BLaER1 (cell line): ENCODE results near the gene PDLIM1.
A peak's percentile ranks its signal among the peaks of the same experiment; 100 is the strongest.

ENCODE experiments used
- H3K27ac ChIP-seq: shearing (Covaris generic); formaldehyde crosslinking; 2 replicates; pipeline ENCODE4 v1.8.1; 2022
- H3K27me3 ChIP-seq: shearing (Covaris generic); formaldehyde crosslinking; 2 replicates; pipeline ENCODE4 v1.8.1; 2022
- H3K36me3 ChIP-seq: shearing (Covaris generic); formaldehyde crosslinking; 2 replicates; pipeline ENCODE4 v1.8.1; 2022
- H3K4me1 ChIP-seq: shearing (Covaris generic); formaldehyde crosslinking; 2 replicates; pipeline ENCODE4 v1.8.1; 2022
- H3K4me2 ChIP-seq: shearing (Covaris generic); formaldehyde crosslinking; 2 replicates; pipeline ENCODE4 v1.8.1; 2022
- H3K4me3 ChIP-seq: shearing (Covaris generic); formaldehyde crosslinking; 2 replicates; pipeline ENCODE4 v1.8.1; 2022
- H3K9ac ChIP-seq: shearing (Covaris generic); formaldehyde crosslinking; 2 replicates; pipeline ENCODE4 v1.8.1; 2022
- H3K9me3 ChIP-seq: shearing (Covaris generic); formaldehyde crosslinking; 2 replicates; pipeline ENCODE4 v1.8.1; 2022
- H4K20me1 ChIP-seq: shearing (Covaris generic); formaldehyde crosslinking; 2 replicates; pipeline ENCODE4 v1.8.1; 2022
- Cebpa-rat ChIP-seq: shearing (Covaris generic); IDR thresholded peaks from 2 replicates; pipeline ENCODE4 v1.8.1; 2022

Gene PDLIM1

GRCh38 chr10:95289921-95290421, 832 bp downstream of the PDLIM1 start:
- no peaks in the 10 kb centered on the region for H3K9me3 ChIP-seq
- peaks cover 47% of the 10 kb centered on the region for H4K20me1 ChIP-seq
- H3K36me3 ChIP-seq, result peaks cover 15% of the 10 kb centered on the region; the same call in 1 of the 2 replicates
- peaks cover 89% of the 10 kb centered on the region for H3K4me1 ChIP-seq
- H3K9ac ChIP-seq, result peak overlapping the region; percentile 96
- H3K27me3 ChIP-seq, result no peaks in the 10 kb centered on the region
- peak overlapping the region; percentile 94 for H3K4me3 ChIP-seq
- TF ChIP-seq Cebpa-rat, result no peak
- H3K27ac ChIP-seq, result peak overlapping the region; percentile 97
- H3K4me2 ChIP-seq, result peak overlapping the region; percentile 96

GRCh38 chr10:95289003-95289920, 1.5 kb downstream of the PDLIM1 start:
- peak overlapping the region; percentile 96 for H3K4me2 ChIP-seq
- H3K9me3 ChIP-seq, result no peaks in the 10 kb centered on the region
- peak overlapping the region; percentile 96 for H3K9ac ChIP-seq
- no peak for TF ChIP-seq Cebpa-rat
- peaks cover 54% of the 10 kb centered on the region for H4K20me1 ChIP-seq
- peak overlapping the region; percentile 97 for H3K27ac ChIP-seq
- H3K27me3 ChIP-seq, result no peaks in the 10 kb centered on the region
- H3K4me3 ChIP-seq, result peak overlapping the region; percentile 94
- peaks cover 89% of the 10 kb centered on the region for H3K4me1 ChIP-seq
- H3K36me3 ChIP-seq, result peaks cover 22% of the 10 kb centered on the region; the same call in 1 of the 2 replicates

- Histone ChIP-seq H3K36me3 (peaks cover 25% of the 10 kb centered on the region; the same call in 1 of the 2 replicates), H3K4me1 (peaks cover 80% of the 10 kb centered on the region), H3K9me3 (no peaks in the 10 kb centered on the region), H3K27ac (no peak overlapping the region), H3K9ac (0 out of 2 replicates have a peak overlapping the region, but pooled peaks have one; percentile 96), H4K20me1 (peaks cover 63% of the 10 kb centered on the region), H3K4me3 (peak overlapping the region; percentile 94), H3K27me3 (no peaks in the 10 kb centered on the region), H3K4me2 (peak overlapping the region; percentile 96)
- no peak for TF ChIP-seq Cebpa-rat
Measured at GRCh38 chr10:95288303-95288702, 2.5 kb downstream of the PDLIM1 start.

DNA sequence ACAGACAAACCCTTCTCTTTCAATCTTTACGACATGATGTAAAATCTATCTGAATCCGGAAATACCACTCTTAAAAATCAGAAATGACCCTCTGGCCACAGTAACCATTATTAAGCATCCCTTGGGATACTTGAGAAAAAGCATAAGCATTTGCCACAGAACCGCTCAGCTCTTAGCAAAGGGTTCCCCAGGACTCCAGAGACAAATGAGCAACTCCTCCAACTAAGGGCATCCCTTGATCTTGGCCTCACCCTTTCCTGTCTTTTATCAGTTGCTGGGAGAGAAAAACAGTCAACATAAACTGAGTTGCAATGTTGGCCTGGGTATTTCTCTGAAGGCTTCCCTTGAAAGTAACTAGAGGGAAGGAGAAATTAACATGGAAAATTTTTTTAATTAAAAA, 3.5 kb downstream of the PDLIM1 start:
- no peak overlapping the region for H3K9ac ChIP-seq
- H3K36me3 ChIP-seq, result peaks cover 36% of the 10 kb centered on the region
- H3K4me1 ChIP-seq, result peaks cover 70% of the 10 kb centered on the region
- no peaks in the 10 kb centered on the region for H3K9me3 ChIP-seq
- H3K4me3 ChIP-seq, result peak overlapping the region; percentile 12; the same call in 1 of the 2 replicates
- peaks cover 74% of the 10 kb centered on the region for H4K20me1 ChIP-seq
- peak overlapping the region; percentile 96 for H3K4me2 ChIP-seq
- no peak overlapping the region for H3K27ac ChIP-seq
- H3K27me3 ChIP-seq, result no peaks in the 10 kb centered on the region
- TF ChIP-seq Cebpa-rat, result no peak

DNA sequence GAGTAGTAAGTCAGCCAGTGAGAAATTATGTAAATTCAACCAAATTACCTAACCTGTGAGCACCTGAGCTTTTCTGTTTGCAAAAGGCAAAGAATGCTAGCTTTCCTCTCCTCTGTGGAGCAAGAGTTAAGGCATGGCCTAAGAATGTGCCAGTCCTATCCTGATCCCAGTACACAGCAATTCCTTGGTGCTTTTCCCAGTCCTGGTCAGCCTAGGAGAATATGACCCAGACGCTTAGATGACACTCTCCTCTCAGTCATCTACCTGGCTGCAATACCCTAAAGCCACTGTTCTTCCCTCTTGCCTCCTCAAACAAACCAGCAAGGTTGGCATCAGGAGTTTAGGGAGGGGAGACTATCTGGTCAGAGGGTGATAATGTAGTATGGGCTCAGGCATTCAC, 4.1 kb downstream of the PDLIM1 start:
- peaks cover 79% of the 10 kb centered on the region for H4K20me1 ChIP-seq

GRCh38 chr10:95285556-95285955, 5.2 kb downstream of the PDLIM1 start:
- TF ChIP-seq Cebpa-rat, result no peak
- Histone ChIP-seq H3K36me3 (peaks cover 40% of the 10 kb centered on the region), H3K27ac (no peak overlapping the region), H3K9ac (no peak overlapping the region), H3K27me3 (no peaks in the 10 kb centered on the region), H3K9me3 (no peaks in the 10 kb centered on the region), H3K4me3 (no peak overlapping the region), H3K4me1 (peaks cover 68% of the 10 kb centered on the region), H4K20me1 (peaks cover 91% of the 10 kb centered on the region), H3K4me2 (peak overlapping the region; percentile 10; the same call in 1 of the 2 replicates)

More for the DNA sequence above, 4.1 kb downstream of the PDLIM1 start:
- peaks cover 40% of the 10 kb centered on the region for H3K36me3 ChIP-seq
- peak overlapping the region; percentile 96 for H3K4me2 ChIP-seq
- H3K4me3 ChIP-seq, result no peak overlapping the region
- H3K27me3 ChIP-seq, result no peaks in the 10 kb centered on the region
- H3K9me3 ChIP-seq, result no peaks in the 10 kb centered on the region
- H3K27ac ChIP-seq, result no peak overlapping the region
- peaks cover 64% of the 10 kb centered on the region for H3K4me1 ChIP-seq
- no peak for TF ChIP-seq Cebpa-rat
- H3K9ac ChIP-seq, result no peak overlapping the region

DNA sequence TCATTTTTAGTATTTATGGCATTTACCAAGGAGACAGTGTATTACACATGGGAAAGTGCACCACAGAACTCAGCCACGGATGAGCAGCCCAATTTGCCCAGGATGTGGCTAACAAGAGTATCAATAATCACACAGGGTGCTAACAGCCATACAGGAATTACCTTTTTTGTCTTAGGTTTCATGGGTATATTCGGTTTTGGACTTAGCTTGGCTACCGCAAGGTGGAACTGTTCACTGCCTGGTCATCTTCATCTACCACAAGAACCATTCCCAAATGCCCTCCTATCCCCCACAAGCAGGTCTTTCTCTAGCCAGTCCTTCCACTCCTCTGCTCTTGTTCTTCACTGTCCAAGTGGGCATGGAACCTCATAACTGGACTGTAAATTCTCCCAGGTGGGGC, 6.0 kb downstream of the PDLIM1 start:
- H3K36me3 ChIP-seq, result peaks cover 40% of the 10 kb centered on the region
- peak overlapping the region; percentile 10; the same call in 1 of the 2 replicates for H3K4me2 ChIP-seq
- H3K27me3 ChIP-seq, result no peaks in the 10 kb centered on the region
- H3K4me3 ChIP-seq, result no peak overlapping the region
- TF ChIP-seq Cebpa-rat, result no peak
- H3K9ac ChIP-seq, result no peak overlapping the region
- H4K20me1 ChIP-seq, result peaks cover 98% of the 10 kb centered on the region
- peak overlapping the region; percentile 25; the same call in 1 of the 2 replicates for H3K27ac ChIP-seq
- H3K9me3 ChIP-seq, result no peaks in the 10 kb centered on the region
- H3K4me1 ChIP-seq, result peaks cover 75% of the 10 kb centered on the region

- Histone ChIP-seq H3K4me3 (no peak overlapping the region), H3K36me3 (peaks cover 51% of the 10 kb centered on the region), H3K4me2 (no peak overlapping the region), H4K20me1 (peaks cover 100% of the 10 kb centered on the region), H3K9ac (no peak overlapping the region), H3K27me3 (no peaks in the 10 kb centered on the region), H3K4me1 (peaks cover 75% of the 10 kb centered on the region), H3K27ac (no peak overlapping the region), H3K9me3 (no peaks in the 10 kb centered on the region)
- no peak for TF ChIP-seq Cebpa-rat
Measured at GRCh38 chr10:95282107-95282506, 8.7 kb downstream of the PDLIM1 start.

- Histone ChIP-seq H4K20me1 (peaks cover 100% of the 10 kb centered on the region), H3K27me3 (no peaks in the 10 kb centered on the region), H3K4me3 (no peak overlapping the region), H3K4me1 (peaks cover 75% of the 10 kb centered on the region), H3K36me3 (peaks cover 46% of the 10 kb centered on the region), H3K9ac (no peak overlapping the region), H3K27ac (no peak overlapping the region), H3K9me3 (peaks cover 1% of the 10 kb centered on the region; the same call in 1 of the 2 replicates), H3K4me2 (peak overlapping the region; percentile 10; the same call in 1 of the 2 replicates)
- no peak for TF ChIP-seq Cebpa-rat
Measured at GRCh38 chr10:95281206-95281605, 9.6 kb downstream of the PDLIM1 start.

DNA sequence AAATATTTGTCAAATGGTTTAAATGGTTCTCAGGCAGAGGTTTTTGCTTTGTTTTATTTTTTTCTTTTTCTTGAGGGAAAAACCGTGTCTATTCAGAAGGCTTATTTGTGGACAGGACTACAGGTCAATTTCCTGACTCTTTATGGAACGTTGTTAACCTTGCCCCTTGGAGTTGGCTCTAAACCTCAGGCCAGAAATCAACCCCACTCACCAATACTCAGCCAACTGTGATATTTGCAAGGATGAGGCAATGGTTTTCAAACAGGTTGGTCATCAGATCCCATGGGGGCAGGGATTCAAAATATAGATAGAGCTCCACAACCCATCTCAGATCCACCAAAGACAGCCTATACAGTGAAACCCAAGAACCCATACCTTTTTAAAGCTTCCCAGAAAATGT, 10.2 kb downstream of the PDLIM1 start:
- Histone ChIP-seq H3K27ac (no peak overlapping the region), H3K4me1 (peaks cover 71% of the 10 kb centered on the region), H3K4me2 (0 out of 2 replicates have a peak overlapping the region, but pooled peaks have one; percentile 40), H3K9ac (no peak overlapping the region), H3K36me3 (peaks cover 51% of the 10 kb centered on the region), H3K4me3 (no peak overlapping the region), H3K27me3 (no peaks in the 10 kb centered on the region), H3K9me3 (peaks cover 7% of the 10 kb centered on the region; the same call in 1 of the 2 replicates), H4K20me1 (peaks cover 100% of the 10 kb centered on the region)
- TF ChIP-seq Cebpa-rat, result no peak
